Loucy (cell line): Measurements from ENCODE around the gene BLOC1S3.

Experiments used
- H2AFZ ChIP-seq: fragments of 200-600 bp; sonication (generic); 2 replicates; pipeline ENCODE4 v1.6.0; 2016; ENCODE audit warnings: antibody characterized with exemption, mild to moderate bottlenecking, low read length, moderate library complexity
- H3F3A ChIP-seq: fragments of 200-600 bp; 2 replicates; pipeline ENCODE4 v1.6.0; 2016; ENCODE audit warnings: antibody characterized with exemption, low read depth, mild to moderate bottlenecking
- H3K27me3 ChIP-seq: fragments of 200-600 bp; sonication (generic); 2 replicates; pipeline ENCODE4 v1.6.1; 2014; ENCODE audit warnings: low read length, mild to moderate bottlenecking; ENCODE audit not compliant: insufficient read depth, poor library complexity, severe bottlenecking
- H3K36me3 ChIP-seq: fragments of 200-600 bp; sonication (generic); 2 replicates; pipeline ENCODE4 v1.6.1; 2016; ENCODE audit warnings: low read length; ENCODE audit not compliant: insufficient read depth
- H3K4me1 ChIP-seq: fragments of 200-600 bp; sonication (generic); 2 replicates; pipeline ENCODE4 v1.5.1; 2014; ENCODE audit warnings: low read length, mild to moderate bottlenecking; ENCODE audit not compliant: insufficient read depth, poor library complexity, severe bottlenecking
- H3K4me2 ChIP-seq: fragments of 200-600 bp; sonication (generic); 2 replicates; pipeline ENCODE4 v1.6.0; 2014; ENCODE audit warnings: antibody characterized with exemption, low read length, low read depth, mild to moderate bottlenecking; ENCODE audit not compliant: poor library complexity, severe bottlenecking
- H3K4me3 ChIP-seq: fragments of 200-600 bp; sonication (generic); 2 replicates; pipeline ENCODE4 v1.5.1; 2014; ENCODE audit warnings: low read length, mild to moderate bottlenecking, mixed read lengths; ENCODE audit not compliant: poor library complexity, severe bottlenecking
- H3K79me2 ChIP-seq: fragments of 200-600 bp; sonication (generic); 2 replicates; pipeline ENCODE4 v1.6.1; 2014; ENCODE audit warnings: low read length; ENCODE audit not compliant: insufficient read depth
- H3K9ac ChIP-seq: fragments of 200-600 bp; sonication (generic); 2 replicates; pipeline ENCODE4 v1.6.0; 2014; ENCODE audit warnings: mild to moderate bottlenecking, low read depth, low read length, moderate library complexity; ENCODE audit not compliant: poor library complexity, severe bottlenecking
- H3K9me2 ChIP-seq: fragments of 200-600 bp; sonication (generic); replicated peaks from 2 replicates; pipeline ENCODE4 v1.6.1; 2016; ENCODE audit warnings: low read depth, low read length, mixed read lengths
- H3K9me3 ChIP-seq: fragments of 200-600 bp; sonication (generic); 2 replicates; pipeline ENCODE4 v1.6.1; 2014; ENCODE audit warnings: mild to moderate bottlenecking, antibody characterized with exemption, low read length, low read depth; ENCODE audit not compliant: insufficient read depth
- H4K20me1 ChIP-seq: fragments of 200-600 bp; sonication (generic); 2 replicates; pipeline ENCODE4 v1.6.0; 2014; ENCODE audit warnings: antibody characterized with exemption, low read length, mild to moderate bottlenecking; ENCODE audit not compliant: insufficient read depth, poor library complexity, severe bottlenecking
- CTCF ChIP-seq: fragments of 200-600 bp; sonication (generic); conservative IDR thresholded peaks from 2 replicates; pipeline ENCODE4 v1.5.1; 2014; ENCODE audit warnings: mild to moderate bottlenecking, antibody characterized with exemption, low read length
- EZH2phosphoT487 ChIP-seq: fragments of 200-600 bp; IDR thresholded peaks from 2 replicates; pipeline ENCODE4 v1.6.1; 2018; ENCODE audit warnings: antibody characterized with exemption, mild to moderate bottlenecking, moderate library complexity, borderline replicate concordance

The BLOC1S3 gene

DNA sequence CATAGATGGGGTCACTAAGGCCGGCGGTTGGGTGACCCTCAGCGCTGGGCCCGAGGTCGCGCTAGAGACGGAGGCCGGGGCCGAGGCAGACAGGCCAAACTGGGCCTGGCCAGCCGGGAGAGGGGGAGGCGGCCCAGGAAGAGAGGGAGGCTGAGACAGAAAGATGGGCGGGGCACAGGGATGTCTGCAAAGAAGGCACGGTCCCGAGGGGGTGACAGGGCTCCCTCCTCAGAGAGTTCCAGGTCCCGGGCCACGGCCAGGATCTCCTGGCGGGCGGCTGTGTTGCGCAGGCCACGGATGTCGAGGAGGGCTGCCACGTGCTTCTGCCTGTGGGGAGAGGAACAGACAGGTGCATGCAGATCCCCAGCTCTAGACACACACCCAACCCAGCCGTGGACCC, 34.4 kb downstream of the BLOC1S3 start:
- TF ChIP-seq EZH2phosphoT487, result no peak
- TF ChIP-seq CTCF, result no peak
- no peaks in the 10 kb centered on the region for H3K36me3 ChIP-seq
- no peaks in the 10 kb centered on the region for H3K4me1 ChIP-seq
- H3K79me2 ChIP-seq, result no peaks in the 10 kb centered on the region
- H3K4me2 ChIP-seq, result no peak overlapping the region
- no peaks in the 10 kb centered on the region for H3K27me3 ChIP-seq
- H3K9me3 ChIP-seq, result no peaks in the 10 kb centered on the region
- no peak overlapping the region for H3K4me3 ChIP-seq
- H3K9ac ChIP-seq, result no peak overlapping the region
- H2AFZ ChIP-seq, result no peak overlapping the region
- no peaks in the 10 kb centered on the region for H4K20me1 ChIP-seq
- H3F3A ChIP-seq, result no peaks in the 10 kb centered on the region
- H3K9me2 ChIP-seq, result no peaks in the 10 kb centered on the region

- no peak overlapping the region for H3K4me2 ChIP-seq
- no peak overlapping the region for H2AFZ ChIP-seq
- no peak overlapping the region for H3K9ac ChIP-seq
Measured at GRCh38 chr19:45215391-45216191, 37.0 kb downstream of the BLOC1S3 start.

GRCh38 chr19:45216667-45217066, 38.1 kb downstream of the BLOC1S3 start:
- H3K9me3 ChIP-seq, result no peaks in the 10 kb centered on the region
- no peaks in the 10 kb centered on the region for H3K27me3 ChIP-seq
- H3K4me1 ChIP-seq, result no peaks in the 10 kb centered on the region
- no peak overlapping the region for H3K9ac ChIP-seq
- H3K4me2 ChIP-seq, result no peak overlapping the region
- no peaks in the 10 kb centered on the region for H3K79me2 ChIP-seq
- H3F3A ChIP-seq, result no peaks in the 10 kb centered on the region
- H4K20me1 ChIP-seq, result no peaks in the 10 kb centered on the region
- no peaks in the 10 kb centered on the region for H3K36me3 ChIP-seq
- H3K9me2 ChIP-seq, result no peaks in the 10 kb centered on the region
- no peak overlapping the region for H2AFZ ChIP-seq
- no peak for TF ChIP-seq EZH2phosphoT487
- no peak for TF ChIP-seq CTCF
- no peak overlapping the region for H3K4me3 ChIP-seq

More at GRCh38 chr19:45215391-45216191, 37.0 kb downstream of the BLOC1S3 start:
- Histone ChIP-seq H3K4me3 (no peak overlapping the region), H3K9me3 (no peaks in the 10 kb centered on the region), H3K27me3 (no peaks in the 10 kb centered on the region), H3K4me1 (no peaks in the 10 kb centered on the region), H3K36me3 (no peaks in the 10 kb centered on the region), H3K79me2 (no peaks in the 10 kb centered on the region), H3K9me2 (no peaks in the 10 kb centered on the region), H4K20me1 (no peaks in the 10 kb centered on the region), H3F3A (no peaks in the 10 kb centered on the region)
- no peak for TF ChIP-seq CTCF
- no peak for TF ChIP-seq EZH2phosphoT487
